Measurements from ENCODE around the gene DNPH1. TPM values are rescaled to one million over a fixed set of nuclear protein-coding genes. Genes with fewer than 3 reads are reported as not detected.

Gene DNPH1
- total RNA-seq, 1 experiment from 2014 or later = 82.6 TPM

DNA sequence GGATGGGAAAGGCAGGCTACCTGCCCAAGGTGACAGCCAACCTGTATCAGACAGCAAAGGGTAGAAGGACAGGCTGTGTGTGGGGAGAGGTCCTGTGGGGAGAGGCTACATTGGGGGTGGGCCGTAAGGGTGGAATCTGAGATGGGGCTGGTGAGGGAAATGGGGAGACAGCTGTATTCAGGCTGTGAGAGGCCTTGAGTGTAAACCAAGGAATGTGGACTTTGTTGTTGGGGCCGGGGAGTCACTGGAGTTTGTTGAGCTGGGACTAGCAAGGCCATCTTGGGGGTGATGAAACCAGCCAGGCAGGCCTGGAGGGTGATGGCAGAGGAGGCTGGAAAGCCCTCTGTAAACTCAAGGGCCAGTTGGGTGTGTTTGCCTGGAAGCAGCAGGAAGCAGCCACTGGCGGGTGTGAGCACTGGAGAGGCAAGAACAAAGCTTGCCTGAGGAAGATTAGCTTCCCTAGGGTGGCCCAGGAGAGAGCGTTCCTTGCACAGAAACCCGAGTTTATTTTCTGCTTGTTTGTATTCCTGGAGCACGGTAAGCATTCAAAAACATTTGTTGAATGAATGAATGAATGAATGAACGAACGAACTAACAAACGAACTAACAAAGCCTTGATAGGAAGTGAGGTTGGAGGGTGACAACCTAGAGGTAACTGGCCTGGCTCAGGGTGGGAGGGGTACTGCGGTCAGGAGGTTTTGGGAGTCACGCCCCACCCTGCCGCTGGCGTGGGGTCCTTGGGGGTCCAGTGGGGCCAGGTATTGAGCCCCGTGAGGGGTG, 32.9 kb upstream of the DNPH1 start:
- H3K4me3 Mint-ChIP-seq (ENCODE audit: low read depth, unreplicated experiment) = no peak overlapping the region
- DNase-seq = no peak
- intact Hi-C loops (cut with micrococcal nuclease; ENCODE audit: unreplicated experiment) = loop anchor here (2.0 kb wide), 1 partner anchor 245 kb away; no protein-coding TSS in a partner anchor

GRCh38 chr6:43261198-43261597, 31.9 kb upstream of the DNPH1 start:
- TF ChIP-seq, protein P1, sequence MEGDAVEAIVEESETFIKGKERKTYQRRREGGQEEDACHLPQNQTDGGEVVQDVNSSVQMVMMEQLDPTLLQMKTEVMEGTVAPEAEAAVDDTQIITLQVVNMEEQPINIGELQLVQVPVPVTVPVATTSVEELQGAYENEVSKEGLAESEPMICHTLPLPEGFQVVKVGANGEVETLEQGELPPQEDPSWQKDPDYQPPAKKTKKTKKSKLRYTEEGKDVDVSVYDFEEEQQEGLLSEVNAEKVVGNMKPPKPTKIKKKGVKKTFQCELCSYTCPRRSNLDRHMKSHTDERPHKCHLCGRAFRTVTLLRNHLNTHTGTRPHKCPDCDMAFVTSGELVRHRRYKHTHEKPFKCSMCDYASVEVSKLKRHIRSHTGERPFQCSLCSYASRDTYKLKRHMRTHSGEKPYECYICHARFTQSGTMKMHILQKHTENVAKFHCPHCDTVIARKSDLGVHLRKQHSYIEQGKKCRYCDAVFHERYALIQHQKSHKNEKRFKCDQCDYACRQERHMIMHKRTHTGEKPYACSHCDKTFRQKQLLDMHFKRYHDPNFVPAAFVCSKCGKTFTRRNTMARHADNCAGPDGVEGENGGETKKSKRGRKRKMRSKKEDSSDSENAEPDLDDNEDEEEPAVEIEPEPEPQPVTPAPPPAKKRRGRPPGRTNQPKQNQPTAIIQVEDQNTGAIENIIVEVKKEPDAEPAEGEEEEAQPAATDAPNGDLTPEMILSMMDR (IDR thresholded peaks at IDR 0.05; ENCODE audit: unreplicated experiment) = no peak
- no peaks in the 10 kb centered on the region for H3K4me1 Mint-ChIP-seq (ENCODE audit: low read depth, unreplicated experiment)
- no peak overlapping the region for H3K4me3 Mint-ChIP-seq (ENCODE audit: low read depth, unreplicated experiment)
- BruUV-seq (replicated peaks) = no TSS peak
- intact Hi-C loops (cut with micrococcal nuclease; ENCODE audit: unreplicated experiment) = no loop called here
- H3K27ac Mint-ChIP-seq (ENCODE audit: unreplicated experiment) = no peak overlapping the region
- H3K27me3 Mint-ChIP-seq (ENCODE audit: unreplicated experiment) = peaks cover 26% of the 10 kb centered on the region
- CTCF ChIA-PET = interaction anchor here (0.6 to 1.5 kb wide), 2 partner anchors 10 to 77 kb away, joined by 4 read pairs; no protein-coding TSS in a partner anchor
- no peak for DNase-seq
- no peaks in the 10 kb centered on the region for H3K9me3 Mint-ChIP-seq (ENCODE audit: low read depth, unreplicated experiment)
- peaks cover 6% of the 10 kb centered on the region for H3K36me3 Mint-ChIP-seq (ENCODE audit: insufficient read depth, unreplicated experiment)

More for the DNA sequence above, 32.9 kb upstream of the DNPH1 start:
- Mint-ChIP-seq H3K27me3 (ENCODE audit: unreplicated experiment) (peaks cover 26% of the 10 kb centered on the region), H3K4me1 (ENCODE audit: low read depth, unreplicated experiment) (peaks cover 2% of the 10 kb centered on the region), H3K27ac (ENCODE audit: unreplicated experiment) (no peak overlapping the region), H3K36me3 (ENCODE audit: insufficient read depth, unreplicated experiment) (peaks cover 6% of the 10 kb centered on the region), H3K9me3 (ENCODE audit: low read depth, unreplicated experiment) (no peaks in the 10 kb centered on the region)
- TF ChIP-seq, protein P1 (IDR thresholded peaks at IDR 0.05; ENCODE audit: unreplicated experiment) = no peak
- no TSS peak for BruUV-seq (replicated peaks)
- CTCF ChIA-PET = interaction anchor here (1.5 to 3.3 kb wide), 4 partner anchors 11 to 93 kb away, joined by 4 to 53 read pairs (median 7); no protein-coding TSS in a partner anchor

DNA sequence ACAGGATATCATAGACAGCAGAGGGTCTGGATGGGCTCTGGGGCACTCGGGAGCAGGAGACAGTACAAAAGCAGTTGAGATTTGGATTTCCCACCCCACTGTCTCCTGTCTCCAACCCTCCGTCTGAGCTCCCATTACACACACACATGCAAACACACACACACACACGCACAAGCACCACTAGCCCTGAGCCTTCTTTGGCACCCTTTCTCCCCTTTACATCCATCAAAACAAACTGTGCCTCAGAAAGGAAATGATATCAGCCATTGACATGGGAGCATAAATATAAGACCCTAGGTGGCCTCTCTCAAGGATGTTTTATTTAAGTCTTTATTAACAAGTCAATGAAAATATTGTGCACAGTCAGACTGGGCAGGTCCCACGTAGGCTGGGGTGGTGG, 31.5 kb upstream of the DNPH1 start:
- no peaks in the 10 kb centered on the region for H3K9me3 Mint-ChIP-seq (ENCODE audit: low read depth, unreplicated experiment)
- H3K4me1 Mint-ChIP-seq (ENCODE audit: low read depth, unreplicated experiment) = no peaks in the 10 kb centered on the region
- H3K4me3 Mint-ChIP-seq (ENCODE audit: low read depth, unreplicated experiment) = no peak overlapping the region
- no peak overlapping the region for H3K27ac Mint-ChIP-seq (ENCODE audit: unreplicated experiment)
- H3K36me3 Mint-ChIP-seq (ENCODE audit: insufficient read depth, unreplicated experiment) = peaks cover 6% of the 10 kb centered on the region
- CTCF ChIA-PET = no interaction called here
- intact Hi-C loops (cut with micrococcal nuclease; ENCODE audit: unreplicated experiment) = no loop called here
- TF ChIP-seq, protein P1 (IDR thresholded peaks at IDR 0.05; ENCODE audit: unreplicated experiment) = no peak
- DNase-seq = no peak
- no TSS peak for BruUV-seq (replicated peaks)
- peaks cover 30% of the 10 kb centered on the region for H3K27me3 Mint-ChIP-seq (ENCODE audit: unreplicated experiment)

DNA sequence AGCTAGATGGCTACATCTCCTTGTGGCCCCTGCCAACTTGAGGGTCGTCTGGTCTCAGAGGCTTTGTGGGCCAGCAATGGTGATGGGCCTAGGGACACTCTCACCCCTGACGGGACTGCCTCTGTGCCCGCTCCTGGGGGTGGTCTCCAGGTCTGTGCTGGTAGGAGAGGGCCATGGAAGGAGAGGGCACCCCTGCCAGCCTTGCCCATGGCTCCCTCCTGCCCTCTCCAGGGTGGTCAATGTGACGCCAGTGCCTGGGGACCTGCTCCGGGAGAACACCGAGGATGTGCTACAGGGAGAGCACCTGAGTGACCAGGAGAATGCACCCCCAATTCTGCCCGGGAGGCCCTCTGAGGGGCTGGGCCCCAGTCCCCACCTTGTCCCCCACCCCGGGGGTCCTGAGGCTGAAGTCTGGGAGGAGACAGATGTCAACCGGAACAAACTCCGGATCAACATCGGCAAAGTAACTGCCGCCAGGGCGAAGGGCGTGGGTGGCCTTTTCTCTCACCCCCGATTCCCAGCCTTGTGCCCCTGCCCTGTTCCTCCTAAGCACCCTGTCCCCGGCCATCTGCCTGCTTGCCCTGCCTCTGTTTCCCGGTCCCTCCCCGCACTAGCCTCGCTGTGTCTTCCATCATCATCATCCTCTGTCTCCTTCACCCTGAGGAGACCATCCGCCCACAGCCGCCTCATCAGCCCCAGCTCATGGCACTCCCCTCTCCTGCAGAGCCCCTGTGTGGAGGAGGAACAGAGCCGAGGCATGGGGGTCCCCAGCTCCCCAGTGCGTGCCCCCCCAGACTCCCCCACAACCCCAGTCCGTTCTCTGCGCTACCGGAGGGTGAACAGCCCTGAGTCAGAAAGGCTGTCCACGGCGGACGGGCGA, 29.8 kb upstream of the DNPH1 start:
- CTCF ChIA-PET = no interaction called here
- Mint-ChIP-seq H3K36me3 (ENCODE audit: insufficient read depth, unreplicated experiment) (peaks cover 6% of the 10 kb centered on the region), H3K4me1 (ENCODE audit: low read depth, unreplicated experiment) (no peaks in the 10 kb centered on the region), H3K27me3 (ENCODE audit: unreplicated experiment) (peaks cover 47% of the 10 kb centered on the region), H3K27ac (ENCODE audit: unreplicated experiment) (no peak overlapping the region), H3K9me3 (ENCODE audit: low read depth, unreplicated experiment) (no peaks in the 10 kb centered on the region), H3K4me3 (ENCODE audit: low read depth, unreplicated experiment) (no peak overlapping the region)
- TF ChIP-seq, protein P1 (IDR thresholded peaks at IDR 0.05; ENCODE audit: unreplicated experiment) = no peak
- intact Hi-C loops (cut with micrococcal nuclease; ENCODE audit: unreplicated experiment) = no loop called here
- DNase-seq = no peak
- BruUV-seq (replicated peaks) = no TSS peak
